GM21786 (cell line): ENCODE data around the gene NR3C2.

Source experiments
- ATAC-seq: cut with Tn5 transposase; IDR thresholded peaks from one replicate; pipeline ENCODE4 v1.9.1; 2021; ENCODE audit not compliant: unreplicated experiment

Gene NR3C2

DNA sequence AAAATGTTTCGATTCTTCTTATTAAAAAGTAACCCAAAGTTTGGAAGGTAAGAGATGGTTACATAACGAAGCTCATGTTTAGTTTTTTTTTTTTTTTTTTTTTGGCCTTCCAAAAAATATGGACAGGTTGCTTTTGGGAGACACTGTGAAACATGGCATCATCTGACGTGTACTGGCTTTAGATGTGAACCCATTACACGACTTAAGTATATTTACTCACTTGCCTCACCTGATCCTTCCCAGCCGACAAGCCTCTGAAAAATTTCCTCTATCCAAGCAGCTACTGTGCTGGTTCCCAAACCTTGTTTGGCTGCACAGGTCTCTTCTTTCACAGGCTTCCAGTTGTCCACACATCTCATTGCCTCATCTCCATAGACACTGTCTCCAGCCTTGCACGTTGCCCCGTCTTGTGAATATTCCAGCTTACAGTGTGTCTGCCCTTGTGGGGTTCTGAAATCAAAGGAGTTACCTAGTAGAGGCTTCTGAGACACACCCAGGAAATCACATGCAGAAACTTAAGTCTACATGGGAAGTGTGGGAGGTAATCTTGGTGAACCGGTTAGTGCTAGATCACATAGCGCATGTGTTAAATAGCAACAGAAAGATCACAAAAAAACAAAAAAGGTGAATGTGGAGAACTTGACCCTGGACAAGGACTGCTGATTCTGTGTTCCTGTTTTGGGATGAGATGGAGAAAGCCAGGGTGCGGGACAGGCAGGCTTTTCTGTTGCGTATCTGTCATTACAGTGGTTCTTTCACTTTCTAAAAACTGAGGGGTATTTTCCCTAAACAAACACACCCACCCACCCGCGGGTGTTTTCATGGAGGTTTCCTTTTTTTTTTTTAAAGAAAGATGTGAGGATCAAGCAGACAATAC is 381.7 kb downstream of the NR3C2 start:
- ATAC-seq, result no peak

DNA sequence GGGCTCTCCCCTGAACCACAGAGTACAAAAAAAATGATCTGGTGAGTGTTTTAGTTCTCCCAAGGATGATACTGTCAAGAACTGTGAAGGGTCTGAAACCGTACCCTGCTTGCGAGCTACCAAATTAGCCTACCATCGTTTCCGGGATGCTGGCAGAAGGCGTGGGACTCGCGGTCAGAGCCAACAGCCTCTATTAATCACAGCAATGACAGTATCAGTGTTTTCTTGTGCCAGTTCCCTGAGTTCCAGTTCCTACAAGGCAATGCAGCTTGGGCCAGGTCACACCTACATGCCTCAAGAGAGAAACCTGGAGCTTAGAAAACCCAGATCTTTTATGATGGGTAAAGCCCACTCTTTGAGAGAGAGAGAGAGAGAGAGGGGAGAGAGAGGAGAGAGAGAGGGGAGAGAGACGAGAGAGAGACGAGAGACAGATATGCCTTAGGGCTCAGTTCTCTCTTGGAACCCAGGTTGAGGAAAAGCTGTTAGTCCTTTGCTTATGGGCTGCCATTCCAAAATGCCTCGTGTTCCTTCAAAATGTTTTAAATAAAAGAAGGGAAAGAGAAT is 382.5 kb downstream of the NR3C2 start:
- peak; percentile 9 for ATAC-seq

DNA sequence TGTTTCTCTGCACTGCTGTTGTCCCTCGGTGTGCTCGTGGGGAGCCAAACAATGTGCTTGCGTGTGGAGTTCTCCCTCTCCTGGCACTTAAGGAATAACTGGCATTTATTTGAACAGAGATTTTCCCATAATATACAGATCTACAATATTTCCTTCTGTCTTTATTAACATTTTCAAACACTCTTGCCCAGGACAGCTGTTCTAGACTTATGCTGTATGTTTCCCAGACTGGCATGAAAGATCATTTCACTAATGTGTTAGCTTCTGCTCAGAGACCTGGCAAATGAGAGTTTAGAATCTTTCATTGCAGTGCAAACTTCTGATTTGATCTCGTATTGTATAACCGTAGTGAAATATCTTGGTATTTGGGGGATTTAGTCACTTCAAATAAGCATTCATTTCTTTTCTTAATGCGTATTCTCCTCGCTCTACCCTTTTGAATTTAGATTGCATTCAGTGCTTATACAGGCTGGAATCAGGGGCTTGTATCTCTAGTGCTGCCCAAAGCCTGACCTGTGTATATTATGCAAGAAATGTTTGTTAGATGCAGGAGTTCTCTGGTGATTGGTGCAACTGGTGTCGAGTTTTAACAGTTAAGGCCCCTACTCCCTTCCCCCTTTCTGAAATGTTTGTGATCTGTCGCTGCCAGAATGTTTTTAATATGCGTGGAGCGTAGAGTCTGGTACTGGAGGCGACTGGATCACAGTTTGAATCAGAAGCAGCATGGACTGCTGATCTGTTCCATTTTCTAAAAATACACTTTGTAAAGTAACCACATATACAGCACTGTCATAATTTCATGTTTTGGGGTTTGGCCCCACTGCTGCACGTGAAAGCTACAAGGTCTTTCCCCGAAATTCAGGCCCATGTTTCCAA is 384.0 kb downstream of the NR3C2 start:
- ATAC-seq, result no peak

DNA sequence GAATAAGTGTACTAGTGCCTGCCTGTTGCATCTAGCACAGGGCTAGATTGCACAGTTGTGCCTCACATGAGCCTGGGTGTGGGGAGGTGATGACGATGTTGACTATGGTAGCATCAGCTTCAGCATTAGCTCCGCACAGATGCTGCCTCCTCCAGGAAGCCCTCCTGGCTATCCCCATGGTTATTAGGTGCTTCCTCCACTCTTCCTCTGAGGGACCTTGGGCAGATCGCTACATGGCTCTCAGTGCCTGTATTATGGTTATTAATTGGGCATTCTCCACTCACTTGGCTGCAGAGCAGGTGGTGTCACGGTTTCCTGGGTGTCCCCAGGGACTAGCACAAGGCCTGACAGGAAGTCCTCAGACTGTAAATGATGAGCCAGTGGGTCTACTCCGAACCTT is 384.7 kb downstream of the NR3C2 start:
- ATAC-seq, result peak; percentile 39

DNA sequence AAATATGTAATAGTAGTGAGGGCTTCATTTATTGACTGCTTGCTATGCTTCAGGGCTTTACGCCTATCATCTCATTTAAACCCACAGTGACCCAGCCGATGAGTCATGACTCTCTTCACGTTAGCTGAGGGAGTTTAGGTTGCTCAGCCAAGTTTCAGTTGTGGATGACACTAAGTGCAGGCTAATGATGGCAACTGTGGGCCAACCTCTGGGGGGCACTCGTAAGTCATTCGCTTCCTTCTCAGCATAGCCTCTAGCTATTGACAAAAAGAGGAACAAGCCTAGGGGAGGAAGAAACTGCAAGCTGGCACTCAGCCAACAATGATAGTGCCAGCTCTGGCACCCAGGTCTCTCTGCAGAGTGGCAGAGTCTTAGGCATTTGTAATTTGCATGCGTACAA is 385.3 kb downstream of the NR3C2 start:
- ATAC-seq, result peak; percentile 81

DNA sequence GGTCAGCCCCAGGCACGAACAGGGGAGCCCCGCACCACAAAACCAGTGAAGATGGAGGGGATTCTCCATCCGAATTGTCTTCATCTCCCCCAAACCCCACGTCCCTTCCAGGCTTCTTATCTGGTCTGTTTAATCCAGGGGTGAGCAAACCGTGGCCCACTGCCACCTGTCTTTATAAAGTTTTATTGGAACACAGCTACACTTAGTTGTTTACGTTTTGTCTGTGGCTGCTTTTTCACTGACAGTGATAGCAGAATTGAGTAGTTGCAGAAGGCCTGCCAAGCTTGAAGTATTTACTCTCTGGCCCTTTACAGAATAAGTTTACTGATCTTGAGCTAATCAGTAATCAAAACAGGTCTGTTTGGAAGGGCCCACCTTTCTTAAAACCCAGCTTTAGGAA is 386.4 kb downstream of the NR3C2 start:
- no peak for ATAC-seq

DNA sequence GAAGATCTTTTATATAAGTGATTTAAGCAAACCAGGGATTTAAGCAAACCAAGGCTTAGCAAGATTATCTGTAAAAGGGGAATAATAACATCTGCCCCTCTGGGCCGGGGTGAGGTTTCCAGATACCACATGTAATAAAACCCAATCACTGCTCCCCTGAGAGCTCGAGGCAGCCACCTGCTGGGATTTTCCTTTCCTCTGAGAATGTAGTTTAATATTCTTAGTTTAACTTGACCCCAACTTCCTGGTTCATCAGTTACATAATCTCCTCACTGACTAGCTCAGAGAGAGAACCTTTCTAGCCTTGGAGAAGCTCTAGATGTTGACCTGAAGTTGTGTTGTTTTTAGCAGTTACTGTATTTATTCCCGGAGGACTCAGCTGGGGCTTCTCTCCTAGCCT is 387.9 kb downstream of the NR3C2 start:
- no peak for ATAC-seq

DNA sequence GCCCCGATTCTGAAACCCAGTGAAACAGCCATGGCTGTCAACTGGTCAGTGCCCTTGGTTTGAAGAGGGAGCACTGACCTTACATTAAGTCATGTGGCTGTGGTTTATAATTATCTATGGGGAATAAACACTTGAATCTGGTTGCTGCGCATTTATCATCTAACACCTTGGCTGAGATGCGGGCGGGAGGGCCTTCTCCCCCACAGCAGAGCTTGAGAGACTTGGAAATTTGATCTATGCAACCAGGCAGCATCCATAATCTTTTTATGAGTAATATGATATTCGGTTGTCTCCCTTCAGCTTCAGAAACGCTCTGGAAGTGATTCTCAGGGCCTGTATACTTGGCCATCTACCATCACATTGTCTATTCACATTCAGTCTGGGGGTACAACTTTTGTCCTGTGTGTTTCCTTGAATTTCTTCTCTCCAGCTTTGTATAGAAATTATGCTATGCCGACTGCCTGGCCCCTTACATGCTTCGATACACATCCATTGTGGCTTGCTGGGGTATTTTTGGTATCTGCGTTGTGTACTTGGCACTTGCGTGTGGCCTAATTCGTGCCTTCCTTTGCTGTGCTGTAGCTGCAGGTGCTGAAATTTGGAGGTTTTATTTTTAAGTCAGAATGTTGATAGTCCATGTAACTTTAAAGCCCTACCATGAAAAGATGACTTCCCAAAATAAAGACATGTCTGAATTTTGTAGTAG is 388.8 kb downstream of the NR3C2 start:
- ATAC-seq, result no peak

DNA sequence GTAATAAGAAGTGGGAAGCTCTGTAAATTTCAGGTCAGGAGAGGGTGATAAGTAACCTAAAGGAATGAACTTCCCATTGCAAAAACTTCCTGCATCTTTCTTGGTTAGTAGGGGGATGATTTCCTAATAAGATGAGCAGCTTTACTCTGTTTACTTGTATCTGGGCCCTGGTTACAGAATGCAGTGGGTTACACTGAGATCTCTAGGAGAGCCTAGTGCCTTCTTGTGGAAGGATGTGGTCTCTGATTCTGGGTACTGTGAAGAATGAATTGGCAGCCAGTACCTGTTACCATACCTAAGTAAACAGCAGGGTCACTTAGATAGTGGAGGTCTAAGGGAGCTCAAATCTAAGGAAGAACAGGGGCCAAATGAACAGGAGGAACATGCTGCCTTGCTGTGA is 389.8 kb downstream of the NR3C2 start:
- ATAC-seq, result no peak

DNA sequence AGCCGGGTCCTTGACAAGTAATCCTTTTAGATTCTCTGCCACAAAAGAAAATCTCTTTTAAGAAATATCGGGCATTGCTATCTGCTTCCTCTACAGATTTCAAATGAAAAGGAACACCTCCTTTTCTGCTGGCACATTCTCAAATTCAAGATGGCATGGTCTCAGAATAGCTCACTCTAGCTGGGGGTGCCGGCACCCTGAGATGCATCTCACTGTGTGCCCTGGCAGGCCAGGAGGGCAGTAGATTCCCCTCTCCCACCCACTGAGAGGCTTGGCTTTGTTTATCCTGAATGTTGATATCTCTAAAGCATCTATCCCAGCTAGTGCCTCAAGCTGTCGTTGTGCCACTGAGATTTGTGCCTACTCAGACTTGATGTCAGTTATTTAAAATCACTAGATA is 390.8 kb downstream of the NR3C2 start:
- no peak for ATAC-seq

DNA sequence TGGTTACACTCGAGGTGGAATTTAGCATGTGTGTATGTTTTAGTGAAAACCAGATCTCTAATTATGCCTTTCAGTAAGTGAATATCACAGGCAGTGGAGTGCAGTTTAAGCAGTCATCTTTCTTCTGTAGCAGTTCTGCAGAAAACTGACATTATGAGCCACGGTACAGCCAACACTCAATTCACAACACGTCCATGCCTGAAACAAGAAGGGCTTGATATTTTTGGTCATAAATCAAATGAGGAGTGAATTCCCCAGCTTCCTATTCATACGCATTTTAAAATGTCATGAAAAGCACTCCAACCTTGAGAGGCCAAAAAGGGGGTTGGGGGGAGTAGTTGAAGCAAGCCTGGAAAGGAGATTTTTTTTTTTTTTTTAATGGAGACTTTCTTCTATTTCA is 393.6 kb downstream of the NR3C2 start:
- no peak for ATAC-seq

DNA sequence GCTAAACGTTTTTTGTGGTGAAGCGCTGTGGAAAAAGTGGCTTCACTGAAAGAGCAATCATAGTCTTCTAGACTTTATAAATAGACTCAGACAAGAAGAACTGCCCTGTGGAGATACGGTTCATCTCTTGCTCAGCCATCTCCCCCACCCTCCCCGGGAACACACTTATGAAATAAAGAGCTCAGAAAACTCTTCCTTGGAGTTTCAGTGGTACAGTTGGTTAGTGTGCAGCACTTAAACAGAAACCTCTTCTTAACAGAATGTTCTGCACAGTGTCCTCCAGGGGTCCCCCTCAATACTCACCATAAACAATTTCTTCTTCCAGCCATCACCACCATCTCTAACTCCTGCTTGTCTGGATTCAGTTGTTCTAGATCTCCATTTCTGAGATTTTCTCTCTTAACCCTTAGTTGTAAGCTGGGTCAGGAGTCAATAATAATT is 397.3 kb downstream of the NR3C2 start:
- ATAC-seq, result peak; percentile 96

DNA sequence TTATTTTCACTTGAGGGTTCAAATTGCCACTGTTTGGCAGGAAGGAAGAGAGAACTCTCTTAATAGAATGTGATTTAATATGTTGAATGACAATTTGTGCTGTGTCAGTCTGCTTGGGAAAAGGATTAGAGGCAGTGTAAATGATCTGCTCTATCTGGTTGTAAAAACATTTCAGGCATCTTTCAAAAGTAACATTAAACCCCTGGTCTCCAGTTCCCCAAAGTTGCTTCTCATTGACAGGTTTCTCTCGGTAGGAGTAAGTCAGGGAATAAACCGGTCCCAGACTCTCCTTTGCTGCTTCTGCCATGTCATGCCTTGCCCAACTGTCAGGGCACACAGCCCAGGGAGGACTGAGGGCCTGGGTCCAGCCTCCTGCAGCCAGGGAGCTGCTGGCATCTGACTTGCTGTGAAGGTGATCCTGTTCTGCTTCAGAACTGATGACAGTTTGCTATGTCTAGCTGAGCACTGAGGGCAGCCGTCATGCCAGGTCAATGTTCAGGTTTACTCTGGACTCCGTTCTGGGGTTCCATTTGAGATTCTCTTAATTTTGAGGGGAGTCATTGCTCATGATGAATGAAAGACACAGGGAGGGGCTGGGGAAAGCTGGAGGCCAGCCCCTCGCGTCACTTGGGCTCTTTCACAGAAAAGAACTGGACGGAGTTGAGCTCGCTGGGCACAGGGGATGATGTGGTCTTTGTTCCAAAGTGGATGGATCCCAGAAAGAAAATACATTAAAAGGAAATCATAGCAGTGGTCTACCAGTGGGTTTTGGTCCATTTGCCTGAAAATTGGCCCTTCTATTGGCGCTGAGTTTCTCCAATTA is 397.9 kb downstream of the NR3C2 start:
- no peak for ATAC-seq

DNA sequence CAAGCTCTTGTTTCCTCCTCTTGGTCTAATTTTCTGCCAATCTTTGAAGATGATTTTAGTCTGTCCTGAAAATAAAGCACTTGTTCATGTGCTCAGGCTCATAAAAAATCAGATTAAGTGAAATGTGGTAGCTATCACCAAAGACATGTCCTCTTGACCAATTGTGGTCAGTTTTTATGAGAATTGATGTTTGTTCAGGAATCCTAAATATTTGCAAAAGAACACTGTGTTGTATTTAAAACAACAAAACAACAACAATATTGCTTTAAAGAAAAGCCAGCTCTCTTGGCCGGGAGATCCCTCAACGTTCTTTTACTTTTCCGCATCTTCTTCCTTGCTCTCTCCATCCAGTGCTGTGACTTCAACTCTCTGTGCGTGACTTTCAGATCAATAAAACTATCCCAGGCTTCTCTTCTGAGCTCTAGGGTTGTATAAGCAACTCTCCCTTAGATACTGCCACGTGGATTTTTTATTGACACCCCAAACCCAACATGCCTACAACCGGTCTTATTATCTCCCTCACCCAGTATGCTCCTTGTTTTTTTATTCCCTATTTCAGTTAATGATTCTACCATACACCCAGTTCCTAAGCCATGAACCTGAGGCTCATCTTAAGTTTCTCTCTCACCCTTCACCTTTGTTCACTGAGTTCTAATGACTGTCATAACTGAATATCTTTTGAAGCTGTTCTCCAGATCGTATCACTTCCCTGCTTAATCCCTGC is 400.4 kb downstream of the NR3C2 start:
- no peak for ATAC-seq

DNA sequence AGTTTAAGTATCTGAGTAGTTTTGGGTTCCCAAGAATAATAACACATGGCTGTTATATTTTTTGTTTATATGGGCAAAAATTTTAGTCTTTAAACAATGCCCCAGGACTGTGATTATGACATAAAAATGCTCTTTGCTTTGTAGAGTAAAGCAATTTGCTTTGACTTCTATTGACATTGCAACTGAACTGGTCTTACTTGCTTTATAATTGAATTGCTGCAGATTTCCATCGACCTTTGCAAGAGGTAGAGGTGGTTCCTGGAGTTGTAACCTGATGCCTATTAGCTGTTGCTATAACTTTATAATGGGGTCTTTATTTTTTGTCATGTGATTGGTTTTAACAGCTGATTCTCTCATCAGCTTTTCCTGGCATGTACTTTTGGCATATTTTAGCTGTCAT is 407.4 kb downstream of the NR3C2 start:
- no peak for ATAC-seq

DNA sequence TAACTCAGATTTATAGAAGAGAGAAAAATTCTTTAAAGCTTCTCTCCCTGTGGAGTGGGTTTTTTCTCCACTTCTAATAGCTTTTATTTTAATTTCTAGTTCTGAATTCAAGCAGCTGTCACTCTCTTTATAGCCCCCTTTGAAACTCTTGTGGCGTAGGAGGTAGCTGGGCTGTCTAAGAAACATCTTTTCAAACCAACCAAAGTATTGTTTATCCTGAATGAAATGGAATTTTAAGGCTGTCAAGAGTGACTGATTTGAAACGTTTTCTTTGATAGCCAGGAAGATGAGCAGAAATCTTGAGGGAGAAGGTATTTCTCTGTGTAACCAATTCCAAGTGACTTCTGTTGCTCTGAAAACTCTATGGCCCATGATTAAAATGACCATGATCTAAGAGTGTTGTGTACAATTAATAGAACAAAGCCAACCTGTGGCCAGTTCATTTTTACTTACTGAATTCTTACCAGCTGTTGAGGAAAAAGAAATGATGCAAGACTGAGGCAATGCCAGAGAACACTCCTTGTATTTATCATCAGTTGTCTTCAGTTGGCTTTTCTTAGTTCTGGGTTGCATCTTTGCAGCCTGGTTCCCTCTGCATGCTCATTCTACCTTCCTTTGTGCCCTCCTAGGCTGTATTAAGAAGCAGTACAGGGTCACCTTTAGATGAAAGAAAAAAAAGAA is 411.9 kb downstream of the NR3C2 start:
- no peak for ATAC-seq

DNA sequence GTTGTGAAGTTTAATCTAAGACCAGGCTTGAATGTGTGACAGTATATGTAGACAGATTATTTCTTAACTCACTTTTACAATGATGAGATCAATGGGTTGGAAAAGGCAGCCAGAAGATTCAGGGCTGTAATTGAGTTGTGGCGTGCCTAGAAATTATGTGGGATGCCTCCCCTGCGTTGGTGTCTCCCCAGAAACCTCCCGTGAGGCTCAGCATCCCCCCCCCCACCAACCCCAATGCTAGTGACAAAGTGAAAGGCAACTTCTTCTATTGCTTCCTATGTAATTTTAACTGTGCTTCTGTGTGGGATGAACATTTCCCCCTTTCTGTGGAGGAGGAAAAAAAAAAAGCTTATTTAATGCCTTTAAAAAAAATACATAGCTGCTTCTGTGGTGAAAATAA is 412.4 kb downstream of the NR3C2 start:
- no peak for ATAC-seq
